Measurements from ENCODE around the gene CD83.

CD83 gene

DNA sequence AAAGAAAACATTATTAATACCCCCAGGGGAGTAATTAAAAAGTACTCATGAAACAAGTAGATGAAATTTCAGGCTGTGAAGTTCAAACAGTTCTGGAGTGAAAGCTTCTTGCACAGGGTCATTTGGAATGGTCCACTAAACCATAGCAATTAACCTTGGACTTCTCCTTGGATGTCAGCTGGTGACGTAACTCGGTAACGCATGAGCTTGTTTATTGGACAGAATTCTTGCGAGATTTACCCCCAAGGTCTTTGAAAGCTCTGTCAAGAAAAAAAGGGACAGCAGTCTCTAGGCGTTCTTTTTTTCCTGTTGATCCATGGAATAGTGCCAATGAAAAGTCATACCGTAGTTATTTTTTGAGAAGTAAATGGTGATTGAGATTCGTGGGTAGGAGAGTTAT lies 2.2 kb downstream of the CD83 start:
- H3K4me3 ChIP-seq (replicated peaks; ENCODE audit: low read depth, low read length): no peak overlapping the region
- DNase-seq (ENCODE audit: extremely low read depth, low read depth): no peak
- TF ChIP-seq, protein P1, sequence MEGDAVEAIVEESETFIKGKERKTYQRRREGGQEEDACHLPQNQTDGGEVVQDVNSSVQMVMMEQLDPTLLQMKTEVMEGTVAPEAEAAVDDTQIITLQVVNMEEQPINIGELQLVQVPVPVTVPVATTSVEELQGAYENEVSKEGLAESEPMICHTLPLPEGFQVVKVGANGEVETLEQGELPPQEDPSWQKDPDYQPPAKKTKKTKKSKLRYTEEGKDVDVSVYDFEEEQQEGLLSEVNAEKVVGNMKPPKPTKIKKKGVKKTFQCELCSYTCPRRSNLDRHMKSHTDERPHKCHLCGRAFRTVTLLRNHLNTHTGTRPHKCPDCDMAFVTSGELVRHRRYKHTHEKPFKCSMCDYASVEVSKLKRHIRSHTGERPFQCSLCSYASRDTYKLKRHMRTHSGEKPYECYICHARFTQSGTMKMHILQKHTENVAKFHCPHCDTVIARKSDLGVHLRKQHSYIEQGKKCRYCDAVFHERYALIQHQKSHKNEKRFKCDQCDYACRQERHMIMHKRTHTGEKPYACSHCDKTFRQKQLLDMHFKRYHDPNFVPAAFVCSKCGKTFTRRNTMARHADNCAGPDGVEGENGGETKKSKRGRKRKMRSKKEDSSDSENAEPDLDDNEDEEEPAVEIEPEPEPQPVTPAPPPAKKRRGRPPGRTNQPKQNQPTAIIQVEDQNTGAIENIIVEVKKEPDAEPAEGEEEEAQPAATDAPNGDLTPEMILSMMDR (IDR thresholded peaks at IDR 0.05; ENCODE audit: low read depth, low read length, missing control alignments): no peak

DNA sequence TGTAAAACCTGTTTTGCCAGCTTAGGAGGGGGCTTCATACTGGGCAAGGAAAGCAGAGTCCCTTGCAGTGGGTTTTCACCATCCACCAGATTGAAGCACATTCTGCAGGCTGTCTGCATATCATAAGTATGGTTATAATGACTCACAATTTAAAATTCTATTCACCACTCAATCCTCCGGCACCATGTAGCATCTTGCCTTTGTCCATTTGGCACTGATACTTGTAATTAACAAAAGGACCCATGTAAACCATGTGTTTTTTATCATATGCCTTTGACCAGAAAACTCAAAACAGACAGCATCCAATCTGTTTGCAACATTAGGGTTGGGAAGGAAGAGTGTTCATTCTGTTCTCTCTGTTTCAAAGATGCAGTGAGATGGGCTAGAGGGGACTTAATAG lies 3.0 kb downstream of the CD83 start:
- no peak overlapping the region for H3K4me3 ChIP-seq (replicated peaks; ENCODE audit: low read depth, low read length)
- DNase-seq (ENCODE audit: extremely low read depth, low read depth): peak; percentile 29
- TF ChIP-seq, protein P1 (IDR thresholded peaks at IDR 0.05; ENCODE audit: low read depth, low read length, missing control alignments): no peak

DNA sequence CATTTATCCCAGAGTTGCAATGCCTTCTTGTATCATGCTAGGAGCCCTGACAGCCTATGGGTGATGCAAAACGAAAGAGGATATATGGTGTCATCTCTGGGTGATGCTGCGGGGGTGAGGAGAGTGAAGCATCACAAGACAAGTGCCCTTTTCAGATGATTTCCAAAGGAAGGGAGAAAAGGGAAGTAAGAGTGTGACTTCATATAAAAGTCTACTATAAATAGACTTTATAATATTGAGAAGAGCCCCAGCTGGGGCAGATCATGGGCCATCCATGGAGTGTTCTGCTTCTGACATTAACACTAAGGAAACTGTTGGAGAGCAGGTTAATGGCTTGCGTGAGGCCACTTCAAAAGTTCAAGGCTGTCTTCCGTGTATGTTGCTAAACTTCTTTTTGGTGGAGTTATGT lies 4.4 kb downstream of the CD83 start:
- TF ChIP-seq, protein P1 (IDR thresholded peaks at IDR 0.05; ENCODE audit: low read depth, low read length, missing control alignments): no peak
- H3K4me3 ChIP-seq (replicated peaks; ENCODE audit: low read depth, low read length): no peak overlapping the region
- DNase-seq (ENCODE audit: extremely low read depth, low read depth): no peak

- TF ChIP-seq, protein P1 (IDR thresholded peaks at IDR 0.05; ENCODE audit: low read depth, low read length, missing control alignments): no peak
- H3K4me3 ChIP-seq (replicated peaks; ENCODE audit: low read depth, low read length): no peak overlapping the region
- DNase-seq (ENCODE audit: extremely low read depth, low read depth): no peak
Measured at GRCh38 chr6:14123386-14124111, 6.0 kb downstream of the CD83 start.

DNA sequence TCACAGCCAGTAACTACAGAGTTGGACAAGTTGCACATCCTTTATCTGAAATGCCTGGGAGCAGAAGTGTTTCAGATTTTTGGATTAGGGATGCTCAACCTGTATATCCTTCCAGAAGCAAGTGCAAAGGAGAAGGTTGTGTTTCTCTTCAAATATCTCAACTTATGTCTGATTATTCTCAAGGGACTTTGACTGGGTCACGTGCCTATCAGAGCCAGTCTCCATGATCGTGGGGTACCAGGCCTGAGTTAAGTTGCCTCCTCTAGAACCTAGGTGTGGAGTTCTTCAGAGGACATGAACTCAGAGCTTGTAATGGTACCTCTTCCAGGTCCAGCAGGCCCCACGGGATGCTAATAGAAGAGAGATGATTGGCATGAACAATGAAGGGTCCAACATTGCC lies 7.8 kb downstream of the CD83 start:
- no peak overlapping the region for H3K4me3 ChIP-seq (replicated peaks; ENCODE audit: low read depth, low read length)
- DNase-seq (ENCODE audit: extremely low read depth, low read depth): no peak
- TF ChIP-seq, protein P1 (IDR thresholded peaks at IDR 0.05; ENCODE audit: low read depth, low read length, missing control alignments): no peak

- TF ChIP-seq, protein P1 (IDR thresholded peaks at IDR 0.05; ENCODE audit: low read depth, low read length, missing control alignments): no peak
- no peak overlapping the region for H3K4me3 ChIP-seq (replicated peaks; ENCODE audit: low read depth, low read length)
- no peak for DNase-seq (ENCODE audit: extremely low read depth, low read depth)
Measured at GRCh38 chr6:14126191-14126590, 8.6 kb downstream of the CD83 start.

GRCh38 chr6:14127611-14128010 lies 10.0 kb downstream of the CD83 start:
- TF ChIP-seq, protein P1 (IDR thresholded peaks at IDR 0.05; ENCODE audit: low read depth, low read length, missing control alignments): no peak
- no peak for DNase-seq (ENCODE audit: extremely low read depth, low read depth)
- H3K4me3 ChIP-seq (replicated peaks; ENCODE audit: low read depth, low read length): no peak overlapping the region

All from HFF-Myc (cell line).